Mucosa of descending colon (tissue), 3 donors: ENCODE measurements around the gene TSEN34. TPM values are rescaled to one million over a fixed set of nuclear protein-coding genes. Genes with fewer than 3 reads are reported as not detected.
"Not testable (repeated sequence)": the region's sequence is repeated elsewhere in the genome, so short reads cannot be mapped to it uniquely, and the experiment has no call there.

ENCODE experiments used
- ATAC-seq: fragments of 200-7000 bp; cut with Tn5 transposase; one replicate; pipeline ENCODE4 v1.9.1; 2020; ENCODE audit warnings: mild to moderate bottlenecking, moderate library complexity
- DNase-seq, 3 donors: peaks; one replicate each; pipeline ENCODE4 v3.0.0-alpha.2; 2020
- H3K36me3 ChIP-seq: fragments of 200-600 bp; one replicate; pipeline ENCODE4 v1.8.0; 2021; ENCODE audit warnings: low read depth, mild to moderate bottlenecking
- H3K4me1 ChIP-seq: fragments of 200-600 bp; one replicate; pipeline ENCODE4 v1.8.0; 2021; ENCODE audit warnings: low read depth, mild to moderate bottlenecking
- H3K4me3 ChIP-seq: fragments of 200-600 bp; one replicate; pipeline ENCODE4 v1.8.0; 2021; ENCODE audit warnings: mild to moderate bottlenecking
- H3K9me3 ChIP-seq: fragments of 200-600 bp; one replicate; pipeline ENCODE4 v1.8.0; 2021; ENCODE audit warnings: mild to moderate bottlenecking
- CTCF ChIP-seq: fragments of 200-600 bp; IDR thresholded peaks from one replicate; pipeline ENCODE4 v1.8.0; 2022; ENCODE audit warnings: antibody characterized with exemption, mild to moderate bottlenecking
- intact Hi-C, 2 donors: fragments of 100-400 bp; cut with DNase I in 1 of 2; cut with micrococcal nuclease in 1 of 2; formaldehyde crosslinking; loops; one replicate each; pipeline versions ENCODE4 v1.11.0 to v1.11.1; 2022; cut with DNase I, micrococcal nuclease
- total RNA-seq, 3 donors: library from RNA; stranded (reverse); fragmentation: NEBNext Ultra II Directional in 2 of 3; extraction: Animal tissue kit (Norgen Biotek cat#: 25700) in 2 of 3; gene quantifications; one replicate each; pipeline versions ENCODE4 v1.2.1 to v1.2.4, GENCODE V29; 2021 to 2023
- donor health status: DM: no; HTN: no; CAD: no; lungs with moderate emphysema.
- donor health status: DM: no; HTN: no; CAD: no.
- donor health status: DM: no; HTN: yes; CAD: no.

Gene TSEN34
- total RNA-seq, 3 donors from 2014 or later = 35.0 to 40.3 (median 35.2) TPM

DNA sequence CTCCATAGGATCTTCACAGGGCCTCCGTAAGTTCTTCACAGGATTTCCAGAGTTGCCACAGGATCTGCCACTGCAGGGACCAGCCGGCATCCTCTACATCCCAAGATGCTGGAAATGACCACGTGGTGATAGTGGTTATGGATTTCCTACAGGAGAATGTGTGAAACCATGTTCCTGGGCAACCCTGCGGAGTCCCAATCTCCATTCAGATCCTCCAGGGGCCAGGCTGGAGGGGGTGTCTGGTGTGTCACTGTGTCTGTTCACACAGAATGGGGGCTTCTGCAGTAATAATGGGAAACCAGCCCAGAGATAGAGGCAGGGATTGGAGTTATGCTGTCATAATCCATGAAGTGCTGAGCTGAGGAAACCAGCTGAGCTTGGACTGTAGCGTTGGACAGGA, 42.8 kb downstream of the TSEN34 start:
- ATAC-seq = no peak
- intact Hi-C loops = loop anchor here (5.0 kb wide), 1 partner anchor 67 kb away; no protein-coding TSS in a partner anchor
- DNase-seq = no peak
- no peaks in the 10 kb centered on the region for H3K9me3 ChIP-seq
- H3K36me3 ChIP-seq = no peaks in the 10 kb centered on the region
- no peak overlapping the region for H3K4me3 ChIP-seq
- no peak for TF ChIP-seq CTCF
- no peaks in the 10 kb centered on the region for H3K4me1 ChIP-seq

GRCh38 chr19:54239491-54240371, 48.6 kb downstream of the TSEN34 start:
- H3K4me3 ChIP-seq, H3K4me1 ChIP-seq, DNase-seq, H3K36me3 ChIP-seq, intact Hi-C loops, H3K9me3 ChIP-seq, ATAC-seq: not testable (repeated sequence)

DNA sequence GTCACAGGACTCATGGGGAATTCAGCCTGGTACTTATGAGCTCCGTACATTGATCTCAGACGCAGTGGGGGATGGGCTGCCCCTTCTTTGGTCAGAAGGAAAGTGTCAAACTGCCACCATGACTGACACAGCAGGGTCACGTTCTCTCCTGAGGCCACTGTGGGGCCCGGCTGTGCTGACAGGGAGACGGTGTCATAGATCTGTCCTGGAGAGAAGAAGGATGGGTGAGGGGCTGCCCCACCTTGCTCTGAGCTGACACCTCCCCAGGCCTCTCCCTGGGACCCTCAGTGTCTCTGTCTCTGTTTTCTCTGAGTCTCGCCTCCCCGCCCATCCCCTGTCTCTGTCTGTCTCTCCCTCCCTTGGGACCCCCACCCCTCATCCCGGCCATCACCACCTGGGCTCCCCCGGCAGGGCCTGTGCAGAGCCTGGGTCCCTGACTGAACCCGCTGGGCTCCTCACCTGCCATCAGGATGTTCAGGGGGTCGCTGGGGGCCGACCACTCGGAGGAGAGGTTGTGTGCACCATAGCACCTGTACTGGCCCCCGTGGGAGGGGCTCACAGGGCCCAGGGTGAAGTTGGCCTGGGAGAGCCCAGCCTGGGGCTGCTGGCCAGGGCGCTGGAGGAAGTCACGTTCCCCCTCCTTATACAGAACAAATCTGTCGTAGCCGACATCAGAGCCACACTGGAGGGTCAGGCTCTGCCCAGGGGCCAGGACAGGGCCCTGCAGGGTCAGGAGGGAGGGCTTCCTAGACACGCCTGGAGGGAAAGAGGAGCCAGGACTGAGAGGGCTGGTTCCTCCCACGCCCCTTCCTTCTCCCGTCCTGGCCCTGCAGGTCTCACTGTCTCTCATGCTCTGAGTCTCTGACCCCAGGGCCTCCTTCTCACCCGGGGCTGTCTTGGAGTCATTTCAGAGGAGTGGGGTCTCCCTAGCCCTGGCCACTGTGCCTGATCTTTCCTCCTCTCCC, 49.5 kb downstream of the TSEN34 start:
- ATAC-seq, H3K9me3 ChIP-seq, H3K4me3 ChIP-seq, H3K4me1 ChIP-seq, intact Hi-C loops, H3K36me3 ChIP-seq, DNase-seq: not testable (repeated sequence)

GRCh38 chr19:54242234-54242633, 51.1 kb downstream of the TSEN34 start:
- not testable (repeated sequence) for ATAC-seq

GRCh38 chr19:54242646-54243045, 51.5 kb downstream of the TSEN34 start, which contains the start of gene LILRA6:
TSS of gene LILRA6 (minus strand) at chr19:54242790.
- H3K9me3 ChIP-seq, H3K36me3 ChIP-seq, DNase-seq, H3K4me3 ChIP-seq, H3K4me1 ChIP-seq, ATAC-seq, intact Hi-C loops: not testable (repeated sequence)

More at GRCh38 chr19:54242234-54242633, 51.1 kb downstream of the TSEN34 start:
- H3K9me3 ChIP-seq, H3K4me3 ChIP-seq, intact Hi-C loops, DNase-seq, H3K36me3 ChIP-seq, H3K4me1 ChIP-seq: not testable (repeated sequence)

DNA sequence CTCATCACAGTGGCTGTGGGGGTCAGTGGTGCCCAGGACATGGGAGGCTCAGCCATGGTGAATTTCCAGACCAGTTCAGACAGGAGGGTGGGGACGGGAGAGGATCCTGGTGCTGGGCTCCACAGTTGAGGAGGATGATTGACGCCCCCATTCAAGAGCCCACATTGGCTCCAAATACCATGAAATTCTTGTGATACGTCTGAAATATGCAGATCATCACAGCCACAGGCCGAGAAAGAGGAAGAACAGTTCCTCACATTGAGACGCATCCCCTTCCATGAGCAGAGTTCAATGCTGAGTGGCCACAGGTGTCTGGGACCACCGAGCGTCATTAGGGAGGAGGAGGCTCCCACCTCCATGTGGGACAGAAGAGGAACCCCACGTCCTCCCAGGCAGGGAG, 52.7 kb downstream of the TSEN34 start:
- H3K4me3 ChIP-seq, ATAC-seq, intact Hi-C loops, H3K36me3 ChIP-seq, H3K9me3 ChIP-seq, H3K4me1 ChIP-seq, DNase-seq: not testable (repeated sequence)

Other genes with a start within 250 kb of the TSEN34 start
- under 1 TPM in 2 of 3 donors, not detected in 1; 0.07 to 0.09 TPM for gene CACNG8, start 228.4 kb upstream of the TSEN34 start, total RNA-seq
- not detected for gene CACNG6, start 199.7 kb upstream of the TSEN34 start, total RNA-seq
- not detected for gene VSTM1, start 127.4 kb upstream of the TSEN34 start, total RNA-seq
- gene TARM1, start 109.9 kb upstream of the TSEN34 start, total RNA-seq = not detected
- 1 to 10 TPM in 2 of 3 donors, under 1 TPM in 1; 0.35 to 1.8 (median 1.4) TPM for gene OSCAR, start 90.5 kb upstream of the TSEN34 start, total RNA-seq
- 100 to 1,000 TPM in 2 of 3 donors, 10 to 100 TPM in 1; 93.4 to 155 (median 139) TPM for gene NDUFA3, start 88.5 kb upstream of the TSEN34 start, total RNA-seq
- gene TFPT, start 75.7 kb upstream of the TSEN34 start, total RNA-seq = 10 to 100 TPM in 2 of 3 donors, 1 to 10 TPM in 1; 9.8 to 18.2 (median 15.3) TPM
- gene PRPF31, start 75.6 kb upstream of the TSEN34 start, total RNA-seq = 10 to 100 TPM; 34.3 to 54.6 (median 39.9) TPM
- gene CNOT3, start 53.5 kb upstream of the TSEN34 start, total RNA-seq = 10 to 100 TPM; 42.4 to 47.9 (median 43.7) TPM
- 10 to 100 TPM in 1 of 3 donors, 1 to 10 TPM in 2; 7.5 to 10.8 (median 8.0) TPM for gene LENG1, start 31.6 kb upstream of the TSEN34 start, total RNA-seq
- gene TMC4, start 18.1 kb upstream of the TSEN34 start, total RNA-seq = 100 to 1,000 TPM; 107 to 276 (median 178) TPM
- gene MBOAT7, start 1.7 kb upstream of the TSEN34 start, total RNA-seq = 100 to 1,000 TPM in 2 of 3 donors, 10 to 100 TPM in 1; 79.9 to 176 (median 113) TPM
- 1,000 to 10,000 TPM in 2 of 3 donors, 100 to 1,000 TPM in 1; 873 to 1,110 (median 1,027) TPM for gene RPS9, start 9.6 kb downstream of the TSEN34 start, total RNA-seq
- gene LILRB3, start 31.7 kb downstream of the TSEN34 start, total RNA-seq = 1 to 10 TPM in 2 of 3 donors, under 1 TPM in 1; 0.67 to 7.7 (median 4.3) TPM
- gene LILRA6, start 51.5 kb downstream of the TSEN34 start, total RNA-seq = 1 to 10 TPM in 2 of 3 donors, not detected in 1; 2.4 to 3.5 TPM
- gene LILRB5, start 66.0 kb downstream of the TSEN34 start, total RNA-seq = 10 to 100 TPM in 2 of 3 donors, 1 to 10 TPM in 1; 5.4 to 17.5 (median 12.2) TPM
- 1 to 10 TPM; 1.2 to 9.6 (median 4.7) TPM for gene LILRB2, start 89.8 kb downstream of the TSEN34 start, total RNA-seq
- 1 to 10 TPM in 2 of 3 donors, under 1 TPM in 1; 0.72 to 4.7 (median 1.8) TPM for gene LILRA5, start 121.9 kb downstream of the TSEN34 start, total RNA-seq
- not detected for gene LILRA4, start 147.9 kb downstream of the TSEN34 start, total RNA-seq
- gene LAIR1, start 173.6 kb downstream of the TSEN34 start, total RNA-seq = 10 to 100 TPM in 2 of 3 donors, 1 to 10 TPM in 1; 5.4 to 26.7 (median 17.1) TPM
- gene TTYH1, start 224.2 kb downstream of the TSEN34 start, total RNA-seq = 1 to 10 TPM in 2 of 3 donors, under 1 TPM in 1; 0.55 to 8.7 (median 1.3) TPM